RWPE2 (cell line): ENCODE data around the gene MRPL46.
A peak's percentile ranks its signal among the peaks of the same experiment; 100 is the strongest.

Experiments used
- ATAC-seq: fragments of 200-7000 bp; cut with Tn5 transposase; 3 replicates; pipeline ENCODE4 v1.9.1; 2021; ENCODE audit warnings: low read depth
- DNase-seq: peaks from one replicate; pipeline ENCODE4 v3.0.0-alpha.2; 2020; ENCODE audit warnings: low spot score
- H3K27ac ChIP-seq: fragments of 450-650 bp; 2 replicates; pipeline ENCODE4 v1.5.1; 2017; ENCODE audit warnings: mild to moderate bottlenecking; ENCODE audit not compliant: poor library complexity, severe bottlenecking
- H3K27me3 ChIP-seq: fragments of 250-450 bp; sonication (Bioruptor Pico); 2 replicates; pipeline ENCODE4 v1.5.1; 2021; ENCODE audit warnings: mild to moderate bottlenecking, moderate library complexity; ENCODE audit not compliant: insufficient read depth, poor library complexity, severe bottlenecking
- H3K36me3 ChIP-seq: fragments of 250-450 bp; sonication (Bioruptor Pico); 2 replicates; pipeline ENCODE4 v1.5.1; 2020; ENCODE audit warnings: low read depth, mild to moderate bottlenecking, moderate library complexity
- H3K4me1 ChIP-seq: fragments of 250-450 bp; sonication (Bioruptor Pico); 2 replicates; pipeline ENCODE4 v1.5.1; 2021; ENCODE audit warnings: mild to moderate bottlenecking, moderate library complexity; ENCODE audit not compliant: insufficient read depth, poor library complexity, severe bottlenecking
- H3K4me3 ChIP-seq: fragments of 250-450 bp; sonication (Bioruptor Pico); 2 replicates; pipeline ENCODE4 v1.5.1; 2021; ENCODE audit warnings: mild to moderate bottlenecking, moderate library complexity; ENCODE audit not compliant: severe bottlenecking
- H3K9me3 ChIP-seq: fragments of 250-450 bp; sonication (Bioruptor Pico); 2 replicates; pipeline ENCODE4 v1.5.1; 2021; ENCODE audit warnings: mild to moderate bottlenecking, moderate library complexity; ENCODE audit not compliant: severe bottlenecking
- TF ChIP-seq, protein P1 (sequence below): fragments of 450-650 bp; IDR thresholded peaks from one replicate; pipeline ENCODE4 v1.5.1; 2017; ENCODE audit warnings: mild to moderate bottlenecking, moderate library complexity; ENCODE audit not compliant: poor library complexity, severe bottlenecking

Gene MRPL46

DNA sequence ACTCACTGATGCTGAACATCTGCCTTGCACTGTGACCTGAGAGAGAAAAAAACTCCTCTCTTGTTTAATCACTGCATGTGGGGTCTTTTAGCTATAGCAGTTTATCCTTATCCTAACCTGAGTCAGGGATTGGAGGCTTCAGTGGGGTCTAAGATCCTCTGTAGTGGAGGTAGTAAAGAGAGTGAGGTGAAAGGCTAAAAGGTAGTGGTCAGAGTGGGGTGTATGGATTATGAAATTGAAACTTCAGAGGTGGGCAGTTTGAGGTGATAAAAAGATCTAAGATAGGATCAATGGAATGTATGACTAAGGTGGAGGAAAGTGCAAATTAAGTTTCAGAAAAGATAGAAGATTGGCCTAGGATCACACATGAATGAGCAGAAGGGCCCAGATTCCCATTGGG is 42.8 kb upstream of the MRPL46 start:
- no peak for DNase-seq
- ATAC-seq, result no peak
- no peaks in the 10 kb centered on the region for H3K27me3 ChIP-seq
- TF ChIP-seq, protein P1, sequence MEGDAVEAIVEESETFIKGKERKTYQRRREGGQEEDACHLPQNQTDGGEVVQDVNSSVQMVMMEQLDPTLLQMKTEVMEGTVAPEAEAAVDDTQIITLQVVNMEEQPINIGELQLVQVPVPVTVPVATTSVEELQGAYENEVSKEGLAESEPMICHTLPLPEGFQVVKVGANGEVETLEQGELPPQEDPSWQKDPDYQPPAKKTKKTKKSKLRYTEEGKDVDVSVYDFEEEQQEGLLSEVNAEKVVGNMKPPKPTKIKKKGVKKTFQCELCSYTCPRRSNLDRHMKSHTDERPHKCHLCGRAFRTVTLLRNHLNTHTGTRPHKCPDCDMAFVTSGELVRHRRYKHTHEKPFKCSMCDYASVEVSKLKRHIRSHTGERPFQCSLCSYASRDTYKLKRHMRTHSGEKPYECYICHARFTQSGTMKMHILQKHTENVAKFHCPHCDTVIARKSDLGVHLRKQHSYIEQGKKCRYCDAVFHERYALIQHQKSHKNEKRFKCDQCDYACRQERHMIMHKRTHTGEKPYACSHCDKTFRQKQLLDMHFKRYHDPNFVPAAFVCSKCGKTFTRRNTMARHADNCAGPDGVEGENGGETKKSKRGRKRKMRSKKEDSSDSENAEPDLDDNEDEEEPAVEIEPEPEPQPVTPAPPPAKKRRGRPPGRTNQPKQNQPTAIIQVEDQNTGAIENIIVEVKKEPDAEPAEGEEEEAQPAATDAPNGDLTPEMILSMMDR, result no peak
- no peaks in the 10 kb centered on the region for H3K4me1 ChIP-seq
- no peaks in the 10 kb centered on the region for H3K9me3 ChIP-seq
- H3K4me3 ChIP-seq, result no peak overlapping the region
- H3K27ac ChIP-seq, result no peak overlapping the region
- H3K36me3 ChIP-seq, result peaks cover 17% of the 10 kb centered on the region

DNA sequence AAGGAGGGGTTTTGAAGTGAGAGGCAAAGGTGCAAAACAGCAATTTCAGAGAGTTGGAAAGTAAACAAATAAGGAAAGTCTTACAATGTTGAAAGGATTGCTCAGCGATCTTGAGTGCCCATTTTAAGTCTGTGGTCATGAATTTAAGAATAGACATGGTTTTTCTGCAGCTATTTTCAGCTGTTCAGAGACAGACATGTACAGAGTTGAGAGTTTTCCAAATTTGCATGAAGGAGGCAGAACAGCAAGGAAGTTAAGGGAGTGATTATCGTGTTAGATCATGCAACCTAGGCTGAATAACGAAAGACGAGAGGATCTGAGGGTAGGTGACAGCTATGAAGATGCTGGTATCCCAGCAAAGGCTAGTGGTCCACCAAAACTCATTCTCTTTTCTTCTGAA is 42.1 kb upstream of the MRPL46 start:
- Histone ChIP-seq H3K27ac (no peak overlapping the region), H3K4me1 (no peaks in the 10 kb centered on the region), H3K9me3 (no peaks in the 10 kb centered on the region), H3K36me3 (peaks cover 13% of the 10 kb centered on the region), H3K4me3 (no peak overlapping the region), H3K27me3 (no peaks in the 10 kb centered on the region)
- ATAC-seq (no peak), DNase-seq (no peak)
- TF ChIP-seq, protein P1, result no peak

DNA sequence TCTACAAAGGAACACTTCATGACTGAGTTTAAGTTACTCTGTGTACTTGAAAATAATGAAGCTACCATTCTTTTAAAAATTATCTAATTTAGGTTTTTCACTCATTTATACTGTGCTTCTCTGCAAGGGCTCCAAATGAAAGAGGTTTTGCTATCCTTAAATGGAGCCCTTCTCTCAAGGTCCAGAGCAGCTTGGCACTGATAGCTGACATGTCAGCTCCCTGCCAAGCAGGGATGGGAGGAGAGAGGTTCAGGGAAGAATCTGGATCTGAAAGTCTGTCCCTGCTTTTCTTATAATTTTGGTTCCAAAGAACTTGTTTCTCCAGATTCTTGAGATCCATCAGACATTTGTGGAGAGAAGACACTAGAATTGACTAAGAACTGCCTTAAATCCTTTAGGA is 39.4 kb upstream of the MRPL46 start:
- Histone ChIP-seq H3K36me3 (no peaks in the 10 kb centered on the region), H3K27me3 (no peaks in the 10 kb centered on the region), H3K27ac (no peak overlapping the region), H3K4me1 (no peaks in the 10 kb centered on the region), H3K4me3 (no peak overlapping the region), H3K9me3 (no peaks in the 10 kb centered on the region)
- no peak for ATAC-seq
- DNase-seq, result no peak
- TF ChIP-seq, protein P1, result no peak

DNA sequence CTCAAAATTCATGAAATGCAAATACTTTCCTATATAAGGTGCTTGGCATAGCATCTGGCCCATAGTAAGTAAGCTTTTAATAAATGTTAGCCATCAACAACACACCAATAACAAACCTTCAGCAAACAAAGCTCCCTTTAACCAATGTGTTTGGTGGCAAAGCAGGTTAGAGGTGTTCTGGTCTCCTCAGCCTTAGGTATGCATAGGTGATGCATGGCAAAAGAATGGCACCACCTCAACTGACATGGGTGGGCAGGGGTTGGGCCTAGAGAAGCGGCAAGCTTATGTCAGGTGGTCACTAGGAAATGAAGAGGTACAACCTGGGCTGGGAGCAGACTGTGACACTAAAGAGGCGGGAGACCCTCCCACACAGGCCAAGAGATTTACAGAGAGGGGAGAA is 38.5 kb upstream of the MRPL46 start:
- no peak for DNase-seq
- TF ChIP-seq, protein P1, result no peak
- H3K27ac ChIP-seq, result no peak overlapping the region
- no peaks in the 10 kb centered on the region for H3K9me3 ChIP-seq
- H3K27me3 ChIP-seq, result no peaks in the 10 kb centered on the region
- no peaks in the 10 kb centered on the region for H3K36me3 ChIP-seq
- H3K4me1 ChIP-seq, result no peaks in the 10 kb centered on the region
- ATAC-seq, result 0 out of 3 replicates have a peak, but pooled peaks have one; percentile 19
- H3K4me3 ChIP-seq, result no peak overlapping the region

DNA sequence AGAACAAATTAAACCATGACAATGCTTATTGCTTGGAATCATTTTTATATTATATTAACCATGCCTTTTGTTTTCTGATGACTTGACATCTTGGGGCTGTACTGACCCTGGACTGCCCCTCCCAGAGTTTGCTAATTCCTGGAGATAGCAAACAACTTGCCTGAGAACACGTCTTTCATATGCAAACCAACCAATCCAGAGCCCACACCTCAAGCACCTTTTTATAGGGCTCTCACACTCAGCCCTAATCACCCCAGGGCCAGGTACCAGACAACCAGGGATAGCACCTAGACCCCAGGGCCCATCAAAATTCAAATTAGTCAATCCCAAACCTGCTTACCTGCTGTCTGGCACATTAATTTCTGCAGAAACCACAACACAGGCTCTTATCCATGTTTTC is 37.3 kb upstream of the MRPL46 start:
- Histone ChIP-seq H3K4me1 (no peaks in the 10 kb centered on the region), H3K27me3 (no peaks in the 10 kb centered on the region), H3K36me3 (no peaks in the 10 kb centered on the region), H3K4me3 (no peak overlapping the region), H3K9me3 (no peaks in the 10 kb centered on the region), H3K27ac (no peak overlapping the region)
- no peak for DNase-seq
- no peak for ATAC-seq
- TF ChIP-seq, protein P1, result no peak
